GM12892 (cell line): ENCODE results near the gene MYB.

ENCODE experiments used
- DNase-seq: peaks from one replicate; pipeline ENCODE4 v3.0.0; 2011; ENCODE audit not compliant: insufficient read length
- FAIRE-seq: peaks from 2 replicates; lab custom pipeline; 2011; peaks lifted over from hg19 to GRCh38; lab: Jason Lieb, UNC
- POLR2A ChIP-seq: IDR thresholded peaks from 2 replicates; pipeline ENCODE4 v1.6.1; 2011; ENCODE audit warnings: low read depth, low read length, control low read depth
- POLR2AphosphoS5 ChIP-seq: IDR thresholded peaks from 2 replicates; pipeline ENCODE4 v1.6.1; 2011; ENCODE audit warnings: low read depth, low read length, control low read depth
- TAF1 ChIP-seq: IDR thresholded peaks from 2 replicates; pipeline ENCODE4 v1.6.1; 2011; ENCODE audit warnings: low read depth, mild to moderate bottlenecking, control low read depth, low read length, borderline replicate concordance

The MYB gene

GRCh38 chr6:135165031-135165430, 16.1 kb upstream of the MYB start:
- DNase-seq (no peak), FAIRE-seq (peak; percentile 77)
- TF ChIP-seq TAF1 (no peak), POLR2A (no peak), POLR2AphosphoS5 (no peak)

- TF ChIP-seq POLR2AphosphoS5 (no peak), POLR2A (no peak), TAF1 (no peak)
- FAIRE-seq (no peak), DNase-seq (no peak)
Observed at GRCh38 chr6:135166515-135166914, 14.6 kb upstream of the MYB start.

GRCh38 chr6:135167617-135168016, 13.5 kb upstream of the MYB start:
- DNase-seq (no peak), FAIRE-seq (no peak)

GRCh38 chr6:135168766-135169165, 12.3 kb upstream of the MYB start:
- no peak for DNase-seq
- FAIRE-seq: no peak
- TF ChIP-seq POLR2AphosphoS5 (no peak), TAF1 (no peak), POLR2A (no peak)

More at GRCh38 chr6:135167617-135168016, 13.5 kb upstream of the MYB start:
- TF ChIP-seq TAF1 (no peak), POLR2AphosphoS5 (no peak), POLR2A (no peak)

GRCh38 chr6:135170238-135170637, 10.9 kb upstream of the MYB start:
- TF ChIP-seq TAF1 (no peak), POLR2A (no peak), POLR2AphosphoS5 (no peak)
- FAIRE-seq (peak; percentile 17), DNase-seq (no peak)

- DNase-seq (no peak), FAIRE-seq (peak; percentile 75)
- TF ChIP-seq POLR2A (no peak), TAF1 (no peak), POLR2AphosphoS5 (no peak)
Observed at GRCh38 chr6:135170849-135171248, 10.3 kb upstream of the MYB start.

- TF ChIP-seq POLR2A: no peak
- TF ChIP-seq POLR2AphosphoS5: no peak
- no peak for TF ChIP-seq TAF1
- FAIRE-seq: no peak
- no peak for DNase-seq
Observed at GRCh38 chr6:135173242-135173988, 7.7 kb upstream of the MYB start.

GRCh38 chr6:135173989-135174484, 7.1 kb upstream of the MYB start:
- DNase-seq: no peak
- TF ChIP-seq TAF1 (no peak), POLR2A (no peak)
- FAIRE-seq: peak; percentile 70

- TF ChIP-seq POLR2AphosphoS5 (no peak), TAF1 (no peak), POLR2A (no peak)
- no peak for FAIRE-seq
- no peak for DNase-seq
Observed at GRCh38 chr6:135176058-135176457, 5.0 kb upstream of the MYB start.

- TF ChIP-seq TAF1: no peak
- no peak for TF ChIP-seq POLR2AphosphoS5
- no peak for TF ChIP-seq POLR2A
- FAIRE-seq: peak; percentile 60
- no peak for DNase-seq
Observed at GRCh38 chr6:135176464-135176863, 4.6 kb upstream of the MYB start.

- FAIRE-seq (no peak), DNase-seq (no peak)
- no peak for TF ChIP-seq TAF1
Observed at GRCh38 chr6:135179372-135179771, 1.7 kb upstream of the MYB start.

GRCh38 chr6:135179920-135180541, 1.1 kb upstream of the MYB start:
- FAIRE-seq (peak; percentile 89), DNase-seq (no peak)
- TF ChIP-seq POLR2A: peak; percentile 54; the same call in 1 of the 2 replicates
- TF ChIP-seq POLR2AphosphoS5: 0 out of 2 replicates have a peak, but pooled peaks have one; percentile 7
- no peak for TF ChIP-seq TAF1
